CMK (cell line): ENCODE data around the gene TTC31.
A peak's percentile ranks its signal among the peaks of the same experiment; 100 is the strongest.
"Not testable (repeated sequence)": the region's sequence is repeated elsewhere in the genome, so short reads cannot be mapped to it uniquely, and the experiment has no call there.

Experiments used
- DNase-seq: peaks from one replicate; pipeline ENCODE4 v3.0.0-alpha.2; 2010; ENCODE audit warnings: low read depth

Gene TTC31

GRCh38 chr2:74482801-74483674, at the start of gene TTC31, which contains the start of gene CCDC142:
TSS of gene TTC31 (plus strand) at chr2:74483081. CDS start at chr2:74483096, 15 bp downstream.
TSS of gene CCDC142 (minus strand) at chr2:74482998. CDS start at chr2:74482837, 161 bp downstream.
- peak; percentile 79 for DNase-seq

- DNase-seq: no peak
Measured at GRCh38 chr2:74436111-74436805, 46.6 kb upstream of the TTC31 start.

- no peak for DNase-seq
Measured at GRCh38 chr2:74436848-74437695, 45.8 kb upstream of the TTC31 start.

- no peak for DNase-seq
Measured at GRCh38 chr2:74438248-74438647, 44.6 kb upstream of the TTC31 start.

GRCh38 chr2:74439373-74439772, 43.5 kb upstream of the TTC31 start:
- DNase-seq: no peak

GRCh38 chr2:74439803-74440377, 43.0 kb upstream of the TTC31 start:
- no peak for DNase-seq

GRCh38 chr2:74440378-74441169, 42.3 kb upstream of the TTC31 start:
- DNase-seq: peak; percentile 86

- DNase-seq: no peak
Measured at GRCh38 chr2:74441170-74441689, 41.7 kb upstream of the TTC31 start.

- DNase-seq: no peak
Measured at GRCh38 chr2:74441690-74442482, 41.0 kb upstream of the TTC31 start, which contains the start of gene RTKN. TSS of gene RTKN (minus strand) at chr2:74441937. CDS start at chr2:74441816, 121 bp downstream.

- DNase-seq: not testable (repeated sequence)
Measured at GRCh38 chr2:74442483-74443297, 40.2 kb upstream of the TTC31 start.

GRCh38 chr2:74444498-74445318, 38.2 kb upstream of the TTC31 start:
- DNase-seq: no peak

- no peak for DNase-seq
Measured at GRCh38 chr2:74447230-74447999, 35.5 kb upstream of the TTC31 start.

GRCh38 chr2:74448771-74449170, 34.1 kb upstream of the TTC31 start:
- no peak for DNase-seq

GRCh38 chr2:74450570-74451190, 32.2 kb upstream of the TTC31 start:
- DNase-seq: no peak

GRCh38 chr2:74454654-74455511, 28.0 kb upstream of the TTC31 start, which contains the start of gene INO80B:
TSS of gene INO80B (plus strand) at chr2:74455087. CDS start at chr2:74455117, 30 bp downstream.
- peak; percentile 94 for DNase-seq

- DNase-seq: no peak
Measured at GRCh38 chr2:74457129-74457548, 25.7 kb upstream of the TTC31 start.
